HTR-8/SVneo (cell line): ENCODE results near the gene ADAMTSL2.

Source experiments
- DNase-seq: peaks from one replicate; pipeline ENCODE4 v3.0.0; 2011; ENCODE audit warnings: low spot score, mixed read lengths; ENCODE audit not compliant: insufficient read length
- FAIRE-seq: peaks from 2 replicates; lab custom pipeline; 2011; peaks lifted over from hg19 to GRCh38; lab: Jason Lieb, UNC

ADAMTSL2 gene

GRCh38 chr9:133569891-133570690 lies 35.6 kb downstream of the ADAMTSL2 start:
- no peak for DNase-seq
- FAIRE-seq: no peak

- FAIRE-seq (no peak), DNase-seq (no peak)
These were observed 36.2 kb downstream of the ADAMTSL2 start for GRCh38 chr9:133570691-133571080.

GRCh38 chr9:133571391-133571890 lies 36.9 kb downstream of the ADAMTSL2 start:
- no peak for DNase-seq
- no peak for FAIRE-seq

- FAIRE-seq (no peak), DNase-seq (no peak)
These were observed 37.5 kb downstream of the ADAMTSL2 start for GRCh38 chr9:133571896-133572595.

GRCh38 chr9:133572821-133573361 lies 38.4 kb downstream of the ADAMTSL2 start:
- no peak for FAIRE-seq
- no peak for DNase-seq

- FAIRE-seq (no peak), DNase-seq (no peak)
These were observed 39.4 kb downstream of the ADAMTSL2 start for GRCh38 chr9:133573791-133574515.

- no peak for FAIRE-seq
- DNase-seq: no peak
These were observed 40.3 kb downstream of the ADAMTSL2 start for GRCh38 chr9:133574771-133575170.

GRCh38 chr9:133575186-133576030 lies 40.9 kb downstream of the ADAMTSL2 start:
- FAIRE-seq (no peak), DNase-seq (no peak)

GRCh38 chr9:133576031-133576874 lies 41.7 kb downstream of the ADAMTSL2 start:
- FAIRE-seq: no peak
- no peak for DNase-seq

GRCh38 chr9:133576875-133577736 lies 42.6 kb downstream of the ADAMTSL2 start:
- FAIRE-seq: no peak
- DNase-seq: no peak

- FAIRE-seq (no peak), DNase-seq (no peak)
These were observed 43.2 kb downstream of the ADAMTSL2 start for GRCh38 chr9:133577737-133578112.

- DNase-seq: no peak
- FAIRE-seq: no peak
These were observed 44.3 kb downstream of the ADAMTSL2 start for GRCh38 chr9:133578524-133579441.

- FAIRE-seq: no peak
- no peak for DNase-seq
These were observed 45.3 kb downstream of the ADAMTSL2 start for GRCh38 chr9:133579601-133580418.

GRCh38 chr9:133580419-133580738 lies 45.9 kb downstream of the ADAMTSL2 start:
- FAIRE-seq (no peak), DNase-seq (no peak)

- FAIRE-seq: no peak
- DNase-seq: no peak
These were observed 46.5 kb downstream of the ADAMTSL2 start for GRCh38 chr9:133581011-133581410.
